Aorta (tissue), 5 donors: Measurements from ENCODE around the gene MIOX. TPM values are rescaled to one million over a fixed set of nuclear protein-coding genes. Genes with fewer than 3 reads are reported as not detected.
A peak's percentile ranks its signal among the peaks of the same experiment; 100 is the strongest.

Experiments
- ATAC-seq: fragments of 200-7000 bp; cut with Tn5 transposase; one replicate; pipeline ENCODE4 v1.9.1; 2022; ENCODE audit warnings: moderate library complexity; ENCODE audit not compliant: low FRiP score
- DNase-seq, 2 donors: peaks; one replicate each; pipeline ENCODE4 v3.0.0-alpha.2; 2020
- H3K27ac ChIP-seq, 2 donors: one replicate each; pipeline ENCODE4 v1.5.1; 2013; ENCODE audit warnings: low read length in 2 of 2, mild to moderate bottlenecking in 2 of 2, moderate library complexity in 2 of 2, control low read depth in 1 of 2, inconsistent platforms in 1 of 2, low read depth in 1 of 2
- H3K27me3 ChIP-seq, 2 donors: one replicate each; pipeline ENCODE4 v1.6.1; 2013; ENCODE audit warnings: control low read depth in 1 of 2, low read length in 1 of 2, mild to moderate bottlenecking in 1 of 2, moderate library complexity in 1 of 2; ENCODE audit not compliant: insufficient read depth in 2 of 2, control insufficient read depth in 1 of 2
- H3K36me3 ChIP-seq, 2 donors: one replicate each; pipeline ENCODE4 v1.6.1; 2013; ENCODE audit warnings: control low read depth in 1 of 2, low read length in 1 of 2, mild to moderate bottlenecking in 1 of 2; ENCODE audit not compliant: insufficient read depth in 2 of 2, control insufficient read depth in 1 of 2
- H3K4me1 ChIP-seq, 2 donors: one replicate each; pipeline ENCODE4 v1.6.1; 2013; ENCODE audit warnings: low read length in 2 of 2, control low read depth in 1 of 2, mild to moderate bottlenecking in 1 of 2, moderate library complexity in 1 of 2; ENCODE audit not compliant: insufficient read depth in 2 of 2, control insufficient read depth in 1 of 2
- H3K4me3 ChIP-seq, 2 donors: one replicate each; pipeline ENCODE4 v1.5.1; 2013; ENCODE audit warnings: low read length in 2 of 2, control low read depth in 1 of 2, mild to moderate bottlenecking in 1 of 2
- H3K9me3 ChIP-seq: one replicate; pipeline ENCODE4 v1.6.1; 2013; ENCODE audit warnings: mild to moderate bottlenecking, low read length; ENCODE audit not compliant: control insufficient read depth
- WGBS, 2 donors: extraction: QIAGEN DNeasy Blood & Tissue Kit; methylation state at CpG; one replicate each; pipeline ENCODE4 v1.1.7; 2013; 5-methylcytosine and 5-hydroxymethylcytosine counted together
- intact Hi-C, 2 donors: fragments of 100-400 bp; cut with DNase I; formaldehyde crosslinking; loops; one replicate each; pipeline versions ENCODE4 v1.14.2 to v1.15.0; 2022
- polyA plus RNA-seq, 2 donors: library from polyadenylated mRNA; stranded (reverse); fragments of 200-250 nt; gene quantifications; one replicate each; pipeline ENCODE4 v1.2.3, GENCODE V29; 2013
- total RNA-seq, 2 donors: library from RNA; stranded (reverse); fragmentation: NEBNext Ultra II Directional; extraction: Animal tissue kit (Norgen Biotek cat#: 25700); gene quantifications; one replicate each; pipeline ENCODE4 v1.2.1, GENCODE V29; 2021
- donor health status: healthy with polysubstance abuse.
- donor health status: Bipolar disorder and iron deficiency.
- donor health status: DM: no; HTN: no; CAD: no.
- donor health status: DM: no; HTN: no; CAD: no.
- donor health status: DM: yes; HTN: yes; CAD: no.

The MIOX gene
- total and polyA plus RNA-seq, 4 donors: not detected

- intact Hi-C loops: no loop called here
- no peak overlapping the region for H3K27ac ChIP-seq
- H3K4me3 ChIP-seq: no peak overlapping the region
- ATAC-seq (no peak), DNase-seq (no peak)
- H3K4me1 ChIP-seq: no peaks in the 10 kb centered on the region
- peaks cover 0 to 33% of the 10 kb centered on the region in 2 donors for H3K36me3 ChIP-seq
- no peaks in the 10 kb centered on the region for H3K9me3 ChIP-seq
- H3K27me3 ChIP-seq: no peaks in the 10 kb centered on the region
- WGBS, 2 donors: 91 to 94% methylated on average over 30 of the region's 30 CpGs
Observed at GRCh38 chr22:50461979-50462540, 24.6 kb upstream of the MIOX start.

- WGBS, 2 donors: 90 to 91% methylated on average over 28 of the region's 28 CpGs
- Histone ChIP-seq H3K36me3 (peaks cover 0 to 36% of the 10 kb centered on the region in 2 donors), H3K4me3 (no peak overlapping the region)
Observed at GRCh38 chr22:50463188-50463900, 23.3 kb upstream of the MIOX start.

GRCh38 chr22:50464451-50464850 is 22.2 kb upstream of the MIOX start:
- Histone ChIP-seq H3K4me1 (no peaks in the 10 kb centered on the region), H3K36me3 (peaks cover 0 to 32% of the 10 kb centered on the region in 2 donors), H3K27ac (no peak overlapping the region), H3K4me3 (no peak overlapping the region), H3K27me3 (no peaks in the 10 kb centered on the region), H3K9me3 (no peaks in the 10 kb centered on the region)
- DNase-seq (no peak), ATAC-seq (no peak)
- intact Hi-C loops: no loop called here
- 90 to 94% methylated on average over 22 to 24 of the region's 24 CpGs for WGBS, 2 donors

More at GRCh38 chr22:50463188-50463900, 23.3 kb upstream of the MIOX start:
- intact Hi-C loops: no loop called here
- no peak overlapping the region for H3K27ac ChIP-seq
- H3K4me1 ChIP-seq: no peaks in the 10 kb centered on the region
- no peaks in the 10 kb centered on the region for H3K27me3 ChIP-seq
- no peak for ATAC-seq
- H3K9me3 ChIP-seq: no peaks in the 10 kb centered on the region
- DNase-seq: no peak

GRCh38 chr22:50465066-50465930 is 21.4 kb upstream of the MIOX start:
- intact Hi-C loops: no loop called here
- Histone ChIP-seq H3K9me3 (no peaks in the 10 kb centered on the region), H3K27ac (no peak overlapping the region), H3K4me3 (no peak overlapping the region), H3K36me3 (peaks cover 0 to 29% of the 10 kb centered on the region in 2 donors), H3K27me3 (no peaks in the 10 kb centered on the region), H3K4me1 (no peaks in the 10 kb centered on the region)
- DNase-seq: no peak
- 91 to 92% methylated on average over 28 to 30 of the region's 30 CpGs for WGBS, 2 donors
- no peak for ATAC-seq

DNA sequence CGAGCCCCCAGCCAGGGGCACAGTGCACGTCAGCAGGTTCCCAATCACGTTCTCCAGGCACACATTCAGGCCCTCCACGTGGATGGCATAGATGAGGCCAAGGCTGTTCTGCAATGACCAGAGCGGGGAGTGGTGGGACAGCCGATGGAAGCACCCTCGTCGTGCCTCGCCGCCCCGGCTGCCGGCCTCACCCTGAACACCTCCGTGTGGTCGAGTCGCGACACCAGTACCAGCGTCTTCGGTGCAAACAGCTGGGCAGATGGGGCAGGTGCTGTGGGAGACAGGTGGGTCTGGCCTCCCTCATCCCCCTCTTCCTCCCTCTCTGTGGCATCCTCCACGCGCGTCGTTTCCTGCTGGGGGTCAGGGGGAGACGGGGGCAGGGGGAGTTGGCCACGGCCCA is 19.3 kb upstream of the MIOX start:
- Histone ChIP-seq H3K4me1 (no peaks in the 10 kb centered on the region), H3K27ac (no peak overlapping the region), H3K27me3 (no peaks in the 10 kb centered on the region), H3K4me3 (no peak overlapping the region), H3K9me3 (no peaks in the 10 kb centered on the region), H3K36me3 (peaks cover 0 to 23% of the 10 kb centered on the region in 2 donors)
- intact Hi-C loops: no loop called here
- ATAC-seq: no peak
- no peak for DNase-seq
- WGBS, 2 donors: 87 to 88% methylated on average over 21 to 24 of the region's 24 CpGs

DNA sequence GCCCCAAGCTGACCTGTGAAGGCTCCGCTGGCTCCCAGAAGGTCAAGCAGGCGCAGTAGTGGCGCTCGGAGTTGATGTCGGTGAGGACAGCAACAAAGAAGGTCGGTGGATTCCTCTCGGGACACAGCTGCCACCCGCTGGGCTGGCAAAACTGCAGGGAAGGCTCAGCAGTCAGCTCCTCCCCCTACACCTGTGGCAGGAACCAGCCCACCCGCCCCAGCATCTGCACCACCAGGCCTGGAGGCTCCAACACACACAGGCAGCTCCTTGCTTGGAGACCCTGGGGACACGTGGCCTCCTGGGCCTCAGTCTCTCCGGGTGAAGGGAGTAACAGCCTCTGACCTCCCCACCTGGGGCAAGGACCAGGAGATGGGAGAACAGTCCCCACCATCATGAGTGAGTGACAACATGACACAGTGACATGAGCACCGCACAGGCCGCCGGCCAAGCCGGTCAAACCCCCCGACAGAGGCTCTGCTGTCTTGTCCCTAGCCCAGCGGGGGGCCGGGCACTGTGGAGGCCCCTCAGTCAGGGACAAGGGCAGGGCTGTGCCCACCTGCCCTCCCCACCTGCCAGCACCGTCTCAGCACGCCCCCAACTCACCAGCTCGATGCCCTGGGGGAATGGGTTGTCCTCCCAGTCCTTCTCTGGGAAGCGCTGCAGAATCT is 18.8 kb upstream of the MIOX start:
- intact Hi-C loops: no loop called here
- Histone ChIP-seq H3K27ac (no peak overlapping the region), H3K4me3 (no peak overlapping the region), H3K9me3 (no peaks in the 10 kb centered on the region), H3K27me3 (no peaks in the 10 kb centered on the region), H3K36me3 (peaks cover 0 to 23% of the 10 kb centered on the region in 2 donors), H3K4me1 (no peaks in the 10 kb centered on the region)
- no peak for DNase-seq
- no peak for ATAC-seq
- 85% methylated on average over 22 of the region's 22 CpGs for WGBS, 2 donors

- ATAC-seq: no peak
- Histone ChIP-seq H3K4me3 (no peak overlapping the region), H3K4me1 (no peaks in the 10 kb centered on the region), H3K27ac (no peak overlapping the region), H3K36me3 (peaks cover 0 to 19% of the 10 kb centered on the region in 2 donors), H3K27me3 (no peaks in the 10 kb centered on the region), H3K9me3 (no peaks in the 10 kb centered on the region)
- intact Hi-C loops: no loop called here
- no peak for DNase-seq
- 87 to 88% methylated on average over 8 of the region's 8 CpGs for WGBS, 2 donors
Observed at GRCh38 chr22:50468626-50469025, 18.0 kb upstream of the MIOX start.

DNA sequence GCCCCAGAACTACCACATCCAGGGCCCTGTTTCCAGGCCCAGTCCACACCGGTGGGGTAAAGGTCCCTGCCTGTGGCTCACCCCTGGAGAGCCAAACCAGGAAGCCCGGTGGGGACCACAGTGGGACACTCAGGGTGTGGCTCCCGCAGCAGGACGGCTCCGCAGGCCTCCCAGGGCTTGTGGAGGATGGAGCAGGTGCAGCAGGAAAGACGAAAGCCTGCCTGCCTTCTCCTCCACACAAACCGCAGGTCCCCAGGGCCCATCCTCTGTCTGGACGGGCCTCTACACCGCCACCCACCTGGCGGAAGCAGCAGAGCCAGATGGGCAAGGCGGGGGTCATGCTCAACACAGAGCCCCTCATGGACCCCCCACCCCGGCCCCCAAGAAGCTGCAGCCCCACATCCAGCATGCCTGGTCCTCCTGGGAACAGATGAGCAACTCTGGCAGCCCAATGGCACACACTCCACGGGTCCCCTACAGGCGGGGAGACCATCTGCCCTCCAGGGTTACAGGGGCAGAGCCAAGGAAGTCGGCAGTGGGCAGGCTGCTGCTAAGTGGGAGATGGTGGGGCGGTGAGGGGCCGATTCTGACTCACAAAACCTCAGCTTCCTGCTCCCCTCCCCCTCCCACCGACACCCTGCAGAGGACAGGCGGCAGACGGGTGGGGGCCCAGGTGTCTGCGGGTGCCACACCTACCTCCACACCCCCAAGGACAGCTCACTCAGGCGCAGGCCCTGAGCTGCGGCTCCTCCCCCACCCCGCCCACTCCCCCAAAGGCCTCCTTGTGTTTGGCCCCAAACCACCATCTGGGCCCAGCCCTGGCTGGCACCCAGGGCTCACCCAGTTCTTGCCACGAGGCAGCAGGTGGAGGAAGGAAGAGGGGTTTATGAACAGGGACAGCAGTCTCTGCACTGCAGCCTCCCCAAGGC is 17.0 kb upstream of the MIOX start:
- Histone ChIP-seq H3K4me3 (no peak overlapping the region), H3K27ac (no peak overlapping the region), H3K9me3 (no peaks in the 10 kb centered on the region), H3K4me1 (no peaks in the 10 kb centered on the region), H3K36me3 (peaks cover 0 to 16% of the 10 kb centered on the region in 2 donors), H3K27me3 (no peaks in the 10 kb centered on the region)
- WGBS, 2 donors: 58 to 60% methylated on average over 22 to 25 of the region's 25 CpGs
- DNase-seq (peak in 1 of 2 donors; percentile 79), ATAC-seq (no peak)
- intact Hi-C loops: no loop called here
